Keratinocyte (primary cell): ENCODE measurements around the gene SLC5A2. TPM values are rescaled to one million over a fixed set of nuclear protein-coding genes. Genes with fewer than 3 reads are reported as not detected.

ENCODE experiments used
- DNase-seq: peaks from one replicate; pipeline ENCODE4 v3.0.0-alpha.2; 2011; ENCODE audit warnings: low read depth, missing footprints, low spot score
- FAIRE-seq: peaks from 2 replicates; lab custom pipeline; 2011; peaks lifted over from hg19 to GRCh38; lab: Jason Lieb, UNC
- H2AFZ ChIP-seq: 2 replicates; pipeline ENCODE4 v1.6.0; 2012; ENCODE audit warnings: low read length, control low read depth, inconsistent platforms; ENCODE audit not compliant: control insufficient read depth
- H3K27ac ChIP-seq: 2 replicates; pipeline ENCODE4 v1.5.1; 2011; ENCODE audit warnings: low read length; ENCODE audit not compliant: control insufficient read depth, insufficient read depth
- H3K27me3 ChIP-seq: 3 replicates; pipeline ENCODE4 v1.6.0; 2011; ENCODE audit warnings: low read length; ENCODE audit not compliant: control insufficient read depth, insufficient read depth; ENCODE audit errors: extremely low read depth
- H3K36me3 ChIP-seq, 2 experiments: 2 replicates in 1 of 2; 3 replicates in 1 of 2; pipeline ENCODE4 v1.5.1; 2011; ENCODE audit warnings: low read length in 2 of 2, mild to moderate bottlenecking in 1 of 2; ENCODE audit not compliant: control insufficient read depth in 2 of 2, insufficient read depth in 2 of 2; ENCODE audit errors: extremely low read depth in 1 of 2
- H3K4me1 ChIP-seq: 3 replicates; pipeline ENCODE4 v1.5.1; 2011; ENCODE audit warnings: low read length; ENCODE audit not compliant: control insufficient read depth, insufficient read depth; ENCODE audit errors: extremely low read depth
- H3K4me2 ChIP-seq: 3 replicates; pipeline ENCODE4 v1.6.0; 2011; ENCODE audit warnings: low read depth, low read length; ENCODE audit not compliant: control insufficient read depth, insufficient read depth; ENCODE audit errors: extremely low read depth
- H3K4me3 ChIP-seq, 3 experiments: fragments of 200-600 bp in 1 of 3; sonication (generic) in 1 of 3; 2 replicates in 2 of 3; 3 replicates in 1 of 3; pipeline ENCODE4 v1.5.1; 2011 to 2016; ENCODE audit warnings: low read length in 3 of 3, mild to moderate bottlenecking in 3 of 3, control low read depth in 2 of 3, inconsistent platforms in 1 of 3, low read depth in 1 of 3, mixed read lengths in 1 of 3, mixed run types in 1 of 3, moderate library complexity in 1 of 3; ENCODE audit not compliant: control insufficient read depth in 2 of 3, insufficient read depth in 2 of 3; ENCODE audit errors: extremely low read depth in 1 of 3
- H3K79me2 ChIP-seq: 2 replicates; pipeline ENCODE4 v1.6.0; 2012; ENCODE audit warnings: low read length; ENCODE audit not compliant: control insufficient read depth, insufficient read depth
- H3K9ac ChIP-seq: 3 replicates; pipeline ENCODE4 v1.6.0; 2011; ENCODE audit warnings: low read length; ENCODE audit not compliant: control insufficient read depth, insufficient read depth; ENCODE audit errors: extremely low read depth
- H3K9me1 ChIP-seq: 3 replicates; pipeline ENCODE4 v1.6.0; 2011; ENCODE audit warnings: low read length; ENCODE audit not compliant: control insufficient read depth, insufficient read depth; ENCODE audit errors: extremely low read depth
- H3K9me3 ChIP-seq: 2 replicates; pipeline ENCODE4 v1.5.1; 2012; ENCODE audit warnings: low read depth, low read length; ENCODE audit not compliant: control insufficient read depth
- H4K20me1 ChIP-seq: 3 replicates; pipeline ENCODE4 v1.6.0; 2011; ENCODE audit warnings: low read length; ENCODE audit not compliant: control insufficient read depth, insufficient read depth; ENCODE audit errors: extremely low read depth
- EZH2 ChIP-seq: IDR thresholded peaks from one replicate; pipeline ENCODE4 v1.6.1; 2012; ENCODE audit warnings: inconsistent platforms, mild to moderate bottlenecking, low read length, moderate library complexity
- dilution Hi-C: fragments of 300-500 bp; cut with MboI; formaldehyde crosslinking; loops from one replicate; pipeline ENCODE4 v1.7.0; 2020; ENCODE audit warnings: low sequenced_read_pairs; ENCODE audit not compliant: extremely low pct_ligation_motif_present
- polyA plus RNA-seq, 5 experiments: library from polyadenylated mRNA; depleted of rRNA in 3 of 5; stranded (reverse) in 3 of 5; stranded (forward) in 1 of 5; unstranded in 1 of 5; fragments of >200 nt; gene quantifications; 1 replicate in 1 of 5; 2 replicates in 3 of 5; 3 replicates in 1 of 5; pipeline versions ENCODE4 v1.2.1 to v1.2.3, GENCODE V29; 2011 to 2012; ENCODE audit warnings: missing spikeins in 2 of 5, low read depth in 1 of 5, low replicate concordance in 1 of 5
- TF ChIP-seq, protein P1 (sequence below), 3 experiments: IDR thresholded peaks in 1 of 3; conservative IDR thresholded peaks in 1 of 3; optimal IDR thresholded peaks in 1 of 3; 2 replicates in 2 of 3; 3 replicates in 1 of 3; pipeline versions ENCODE3 to v1.5.1; 2011; ENCODE audit warnings: low read length in 3 of 3, mild to moderate bottlenecking in 3 of 3, moderate library complexity in 2 of 3, control low read depth in 1 of 3, inconsistent platforms in 1 of 3; ENCODE audit not compliant: insufficient read depth in 2 of 3; ENCODE audit errors: extremely low read depth in 1 of 3

Gene SLC5A2
- polyA plus RNA-seq, 1 donor (not counting 4 experiments of a cell fraction or from before 2014, with no cell fraction given) = not detected

DNA sequence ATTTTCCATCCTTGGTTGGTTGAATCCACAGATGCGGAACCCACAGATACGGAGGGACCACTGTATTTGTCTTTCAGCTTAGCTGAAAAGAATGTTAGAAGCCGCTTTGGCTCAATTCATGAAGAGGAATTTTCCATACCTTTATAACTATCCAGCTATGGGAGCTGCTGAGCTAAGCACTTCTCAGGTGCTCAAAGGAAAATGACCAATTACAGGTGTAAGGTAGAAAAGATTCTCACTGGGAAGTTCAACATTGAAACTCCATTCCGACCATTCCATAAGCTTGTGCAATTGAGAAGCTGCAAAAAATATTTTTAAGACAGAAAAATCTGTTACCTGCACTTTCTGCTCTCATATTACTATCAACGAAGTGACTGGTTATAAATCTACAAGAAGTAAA, 47.5 kb downstream of the SLC5A2 start:
- no peak for TF ChIP-seq EZH2
- no peaks in the 10 kb centered on the region for H4K20me1 ChIP-seq
- H3K27ac ChIP-seq = no peak overlapping the region
- H3K9me1 ChIP-seq = no peaks in the 10 kb centered on the region
- H3K36me3 ChIP-seq = no peaks in the 10 kb centered on the region
- no peak for FAIRE-seq
- no peaks in the 10 kb centered on the region for H3K79me2 ChIP-seq
- H3K9ac ChIP-seq = no peak overlapping the region
- H3K4me3 ChIP-seq = no peak overlapping the region
- dilution Hi-C loops = no loop called here
- no peak for DNase-seq
- H3K4me1 ChIP-seq = no peaks in the 10 kb centered on the region
- H2AFZ ChIP-seq = no peak overlapping the region
- H3K4me2 ChIP-seq = no peak overlapping the region
- peaks cover 27% of the 10 kb centered on the region for H3K27me3 ChIP-seq
- no peaks in the 10 kb centered on the region for H3K9me3 ChIP-seq

DNA sequence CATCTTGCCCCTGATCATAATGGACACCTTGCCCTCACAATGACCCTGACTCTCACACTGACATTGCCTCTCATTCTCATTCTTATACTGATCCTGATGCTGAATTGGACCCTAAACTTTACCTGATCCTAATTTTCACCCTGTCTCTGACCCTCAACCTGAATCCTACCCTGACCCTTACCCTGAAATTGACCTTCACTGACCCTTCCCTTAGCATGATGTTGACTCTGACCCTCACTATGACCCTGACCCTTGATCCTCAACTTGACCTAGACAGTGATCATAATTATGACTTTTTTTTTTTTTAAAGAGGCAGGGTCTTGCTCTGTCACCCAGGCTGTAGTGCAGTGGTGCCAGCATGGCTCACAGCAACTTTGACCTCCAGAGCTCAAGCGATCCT, 48.2 kb downstream of the SLC5A2 start:
- H3K27ac ChIP-seq = no peak overlapping the region
- FAIRE-seq = no peak
- H3K9ac ChIP-seq = no peak overlapping the region
- H3K36me3 ChIP-seq = no peaks in the 10 kb centered on the region
- H3K9me1 ChIP-seq = no peaks in the 10 kb centered on the region
- dilution Hi-C loops = no loop called here
- H3K9me3 ChIP-seq = no peaks in the 10 kb centered on the region
- no peak for TF ChIP-seq EZH2
- TF ChIP-seq, protein P1, sequence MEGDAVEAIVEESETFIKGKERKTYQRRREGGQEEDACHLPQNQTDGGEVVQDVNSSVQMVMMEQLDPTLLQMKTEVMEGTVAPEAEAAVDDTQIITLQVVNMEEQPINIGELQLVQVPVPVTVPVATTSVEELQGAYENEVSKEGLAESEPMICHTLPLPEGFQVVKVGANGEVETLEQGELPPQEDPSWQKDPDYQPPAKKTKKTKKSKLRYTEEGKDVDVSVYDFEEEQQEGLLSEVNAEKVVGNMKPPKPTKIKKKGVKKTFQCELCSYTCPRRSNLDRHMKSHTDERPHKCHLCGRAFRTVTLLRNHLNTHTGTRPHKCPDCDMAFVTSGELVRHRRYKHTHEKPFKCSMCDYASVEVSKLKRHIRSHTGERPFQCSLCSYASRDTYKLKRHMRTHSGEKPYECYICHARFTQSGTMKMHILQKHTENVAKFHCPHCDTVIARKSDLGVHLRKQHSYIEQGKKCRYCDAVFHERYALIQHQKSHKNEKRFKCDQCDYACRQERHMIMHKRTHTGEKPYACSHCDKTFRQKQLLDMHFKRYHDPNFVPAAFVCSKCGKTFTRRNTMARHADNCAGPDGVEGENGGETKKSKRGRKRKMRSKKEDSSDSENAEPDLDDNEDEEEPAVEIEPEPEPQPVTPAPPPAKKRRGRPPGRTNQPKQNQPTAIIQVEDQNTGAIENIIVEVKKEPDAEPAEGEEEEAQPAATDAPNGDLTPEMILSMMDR (optimal IDR thresholded peaks at IDR 0.05 in 1 of 3, IDR thresholded peaks at IDR 0.05 in 1 of 3, conservative IDR thresholded peaks at IDR 0.05 in 1 of 3; ENCODE audit: extremely low read depth in 1 of 3, insufficient read depth in 2 of 3, low read length in 3 of 3) = no peak
- no peak overlapping the region for H3K4me3 ChIP-seq
- no peaks in the 10 kb centered on the region for H3K79me2 ChIP-seq
- H3K27me3 ChIP-seq = peaks cover 27% of the 10 kb centered on the region
- no peak for DNase-seq
- no peaks in the 10 kb centered on the region for H4K20me1 ChIP-seq
- no peak overlapping the region for H3K4me2 ChIP-seq
- no peak overlapping the region for H2AFZ ChIP-seq
- no peaks in the 10 kb centered on the region for H3K4me1 ChIP-seq

DNA sequence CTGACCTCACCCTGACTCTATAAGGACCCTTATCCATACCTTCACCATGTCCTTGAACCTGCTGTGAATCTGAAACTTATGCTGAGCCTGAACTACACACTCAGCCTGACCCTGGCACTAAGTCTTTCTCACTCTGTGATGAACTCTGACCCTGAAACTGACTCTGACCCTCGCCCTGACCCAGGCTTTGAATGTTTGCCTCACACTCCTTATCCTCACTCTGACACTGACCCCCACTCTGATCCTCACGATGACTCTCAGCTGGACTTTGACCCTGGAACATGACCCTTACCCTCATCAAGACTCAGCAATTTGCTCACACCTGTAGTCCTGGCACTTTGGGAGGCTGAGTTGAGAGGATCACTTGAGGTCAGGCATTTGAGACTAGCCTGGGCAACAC, 49.2 kb downstream of the SLC5A2 start:
- FAIRE-seq (no peak), DNase-seq (no peak)
- Histone ChIP-seq H3K79me2 (no peaks in the 10 kb centered on the region), H4K20me1 (no peaks in the 10 kb centered on the region), H3K4me2 (no peak overlapping the region), H3K27ac (no peak overlapping the region), H3K4me3 (no peak overlapping the region), H3K27me3 (peaks cover 29% of the 10 kb centered on the region), H2AFZ (no peak overlapping the region), H3K9me3 (no peaks in the 10 kb centered on the region), H3K36me3 (no peaks in the 10 kb centered on the region), H3K9ac (no peak overlapping the region), H3K4me1 (no peaks in the 10 kb centered on the region), H3K9me1 (no peaks in the 10 kb centered on the region)
- TF ChIP-seq EZH2 = no peak
- TF ChIP-seq, protein P1 (optimal IDR thresholded peaks at IDR 0.05 in 1 of 3, IDR thresholded peaks at IDR 0.05 in 1 of 3, conservative IDR thresholded peaks at IDR 0.05 in 1 of 3; ENCODE audit: extremely low read depth in 1 of 3, insufficient read depth in 2 of 3, low read length in 3 of 3) = no peak
- dilution Hi-C loops = no loop called here
